ENCODE results near the gene FANK1.

The FANK1 gene

GRCh38 chr10:126006906-126007305 lies 110.5 kb downstream of the FANK1 start:
- no peak overlapping the region for H3K27ac ChIP-seq (ENCODE audit: low read depth, low read length)
- H3K4ac ChIP-seq (ENCODE audit: low read depth, low read length) = no peak overlapping the region
- H2BK12ac ChIP-seq (ENCODE audit: low read length) = no peak overlapping the region
- no peak overlapping the region for H3K18ac ChIP-seq (ENCODE audit: low read length)
- no peak overlapping the region for H3K4me2 ChIP-seq (ENCODE audit: low read length)
- H3K9me3 ChIP-seq (ENCODE audit: insufficient read depth, low read depth, low read length) = no peaks in the 10 kb centered on the region
- no peak overlapping the region for H2AK5ac ChIP-seq (ENCODE audit: low read length)
- no peaks in the 10 kb centered on the region for H3K79me1 ChIP-seq (ENCODE audit: low read length)
- no peak overlapping the region for H2AFZ ChIP-seq (ENCODE audit: insufficient read depth, low read length, poor library complexity)
- no CpG with 5 or more reads among the region's 2 CpGs for WGBS (ENCODE audit: extremely low coverage, insufficient coverage, insufficient read length)
- H3K4me3 ChIP-seq (ENCODE audit: low read depth, low read length) = no peak overlapping the region
- no peak overlapping the region for H4K8ac ChIP-seq (ENCODE audit: low read depth, low read length)
- H3K9ac ChIP-seq (ENCODE audit: low read length) = no peak overlapping the region
- H3K23ac ChIP-seq (ENCODE audit: low read length) = no peak overlapping the region
- H2BK120ac ChIP-seq (ENCODE audit: insufficient read depth, low read length, poor library complexity) = no peak overlapping the region
- no peaks in the 10 kb centered on the region for H3K4me1 ChIP-seq (ENCODE audit: control insufficient read depth in 1 of 2, insufficient read depth in 2 of 2, low read length in 2 of 2)
- H3K36me3 ChIP-seq (ENCODE audit: control insufficient read depth in 1 of 2, insufficient read depth in 2 of 2, low read length in 2 of 2) = peaks cover 2 to 3% of the 10 kb centered on the region in 2 experiments
- no peak overlapping the region for H3K14ac ChIP-seq (ENCODE audit: low read length)
- H3K27me3 ChIP-seq (ENCODE audit: insufficient read depth, low read length) = no peaks in the 10 kb centered on the region
- DNase-seq = no peak
- no peak overlapping the region for H4K12ac ChIP-seq (ENCODE audit: low read depth, low read length)
- no peak overlapping the region for H4K91ac ChIP-seq (ENCODE audit: low read depth, low read length)
- no peaks in the 10 kb centered on the region for H3K79me2 ChIP-seq (ENCODE audit: control insufficient read depth, insufficient read depth, low read length, poor library complexity)
- no peak overlapping the region for H2BK5ac ChIP-seq (ENCODE audit: low read depth, low read length, poor library complexity)

GRCh38 chr10:126009650-126010049 lies 113.3 kb downstream of the FANK1 start:
- Histone ChIP-seq H3K27me3 (ENCODE audit: insufficient read depth, low read length) (no peaks in the 10 kb centered on the region), H3K9ac (ENCODE audit: low read length) (no peak overlapping the region), H3K79me1 (ENCODE audit: low read length) (no peaks in the 10 kb centered on the region), H4K8ac (ENCODE audit: low read depth, low read length) (no peak overlapping the region), H3K18ac (ENCODE audit: low read length) (no peak overlapping the region), H3K4me2 (ENCODE audit: low read length) (no peak overlapping the region), H4K12ac (ENCODE audit: low read depth, low read length) (no peak overlapping the region), H3K4ac (ENCODE audit: low read depth, low read length) (no peak overlapping the region), H2BK5ac (ENCODE audit: low read depth, low read length, poor library complexity) (no peak overlapping the region), H3K4me3 (ENCODE audit: low read depth, low read length) (no peak overlapping the region), H3K27ac (ENCODE audit: low read depth, low read length) (no peak overlapping the region), H3K4me1 (ENCODE audit: control insufficient read depth in 1 of 2, insufficient read depth in 2 of 2, low read length in 2 of 2) (peaks cover 0 to 8% of the 10 kb centered on the region in 2 experiments), H2AFZ (ENCODE audit: insufficient read depth, low read length, poor library complexity) (no peak overlapping the region), H3K9me3 (ENCODE audit: insufficient read depth, low read depth, low read length) (no peaks in the 10 kb centered on the region), H4K91ac (ENCODE audit: low read depth, low read length) (no peak overlapping the region), H3K79me2 (ENCODE audit: control insufficient read depth, insufficient read depth, low read length, poor library complexity) (no peaks in the 10 kb centered on the region), H2AK5ac (ENCODE audit: low read length) (no peak overlapping the region), H2BK12ac (ENCODE audit: low read length) (no peak overlapping the region), H3K14ac (ENCODE audit: low read length) (no peak overlapping the region), H3K36me3 (ENCODE audit: control insufficient read depth in 1 of 2, insufficient read depth in 2 of 2, low read length in 2 of 2) (peaks cover 2 to 3% of the 10 kb centered on the region in 2 experiments), H3K23ac (ENCODE audit: low read length) (no peak overlapping the region), H2BK120ac (ENCODE audit: insufficient read depth, low read length, poor library complexity) (no peak overlapping the region)
- DNase-seq = no peak
- no CpG with 5 or more reads among the region's 7 CpGs for WGBS (ENCODE audit: extremely low coverage, insufficient coverage, insufficient read length)

GRCh38 chr10:126011995-126012394 lies 115.6 kb downstream of the FANK1 start:
- no peak for DNase-seq
- WGBS (ENCODE audit: extremely low coverage, insufficient coverage, insufficient read length) = no CpG with 5 or more reads among the region's 5 CpGs

GRCh38 chr10:126012485-126012884 lies 116.1 kb downstream of the FANK1 start:
- peaks cover 2 to 3% of the 10 kb centered on the region in 2 experiments for H3K36me3 ChIP-seq (ENCODE audit: control insufficient read depth in 1 of 2, insufficient read depth in 2 of 2, low read length in 2 of 2)
- H2AK5ac ChIP-seq (ENCODE audit: low read length) = no peak overlapping the region
- no peak overlapping the region for H3K9ac ChIP-seq (ENCODE audit: low read length)
- H3K79me1 ChIP-seq (ENCODE audit: low read length) = no peaks in the 10 kb centered on the region
- H2BK5ac ChIP-seq (ENCODE audit: low read depth, low read length, poor library complexity) = no peak overlapping the region
- no peak overlapping the region for H2BK12ac ChIP-seq (ENCODE audit: low read length)
- H3K18ac ChIP-seq (ENCODE audit: low read length) = no peak overlapping the region
- no peak overlapping the region for H3K4me2 ChIP-seq (ENCODE audit: low read length)
- no peak overlapping the region for H4K91ac ChIP-seq (ENCODE audit: low read depth, low read length)
- no peak overlapping the region for H3K4me3 ChIP-seq (ENCODE audit: low read depth, low read length)
- no peaks in the 10 kb centered on the region for H3K79me2 ChIP-seq (ENCODE audit: control insufficient read depth, insufficient read depth, low read length, poor library complexity)
- no peak overlapping the region for H3K23ac ChIP-seq (ENCODE audit: low read length)
- H3K14ac ChIP-seq (ENCODE audit: low read length) = no peak overlapping the region
- no peak for DNase-seq
- H4K8ac ChIP-seq (ENCODE audit: low read depth, low read length) = no peak overlapping the region
- no peaks in the 10 kb centered on the region for H3K9me3 ChIP-seq (ENCODE audit: insufficient read depth, low read depth, low read length)
- H2AFZ ChIP-seq (ENCODE audit: insufficient read depth, low read length, poor library complexity) = no peak overlapping the region
- no peaks in the 10 kb centered on the region for H3K27me3 ChIP-seq (ENCODE audit: insufficient read depth, low read length)
- no peak overlapping the region for H3K27ac ChIP-seq (ENCODE audit: low read depth, low read length)
- H3K4ac ChIP-seq (ENCODE audit: low read depth, low read length) = no peak overlapping the region
- H3K4me1 ChIP-seq (ENCODE audit: control insufficient read depth in 1 of 2, insufficient read depth in 2 of 2, low read length in 2 of 2) = peaks cover 0 to 8% of the 10 kb centered on the region in 2 experiments
- no peak overlapping the region for H2BK120ac ChIP-seq (ENCODE audit: insufficient read depth, low read length, poor library complexity)
- no peak overlapping the region for H4K12ac ChIP-seq (ENCODE audit: low read depth, low read length)
- WGBS (ENCODE audit: extremely low coverage, insufficient coverage, insufficient read length) = no CpG with 5 or more reads among the region's 2 CpGs

More at GRCh38 chr10:126011995-126012394, 115.6 kb downstream of the FANK1 start:
- Histone ChIP-seq H2BK5ac (ENCODE audit: low read depth, low read length, poor library complexity) (no peak overlapping the region), H2BK120ac (ENCODE audit: insufficient read depth, low read length, poor library complexity) (no peak overlapping the region), H2BK12ac (ENCODE audit: low read length) (no peak overlapping the region), H3K23ac (ENCODE audit: low read length) (no peak overlapping the region), H4K91ac (ENCODE audit: low read depth, low read length) (no peak overlapping the region), H3K79me2 (ENCODE audit: control insufficient read depth, insufficient read depth, low read length, poor library complexity) (no peaks in the 10 kb centered on the region), H3K18ac (ENCODE audit: low read length) (no peak overlapping the region), H3K14ac (ENCODE audit: low read length) (no peak overlapping the region), H3K27ac (ENCODE audit: low read depth, low read length) (no peak overlapping the region), H3K36me3 (ENCODE audit: control insufficient read depth in 1 of 2, insufficient read depth in 2 of 2, low read length in 2 of 2) (peaks cover 2 to 3% of the 10 kb centered on the region in 2 experiments), H4K8ac (ENCODE audit: low read depth, low read length) (no peak overlapping the region), H3K4me2 (ENCODE audit: low read length) (no peak overlapping the region), H3K4me3 (ENCODE audit: low read depth, low read length) (no peak overlapping the region), H3K27me3 (ENCODE audit: insufficient read depth, low read length) (no peaks in the 10 kb centered on the region), H3K4ac (ENCODE audit: low read depth, low read length) (no peak overlapping the region), H3K4me1 (ENCODE audit: control insufficient read depth in 1 of 2, insufficient read depth in 2 of 2, low read length in 2 of 2) (peaks cover 0 to 8% of the 10 kb centered on the region in 2 experiments), H3K79me1 (ENCODE audit: low read length) (no peaks in the 10 kb centered on the region), H4K12ac (ENCODE audit: low read depth, low read length) (no peak overlapping the region), H3K9ac (ENCODE audit: low read length) (no peak overlapping the region), H3K9me3 (ENCODE audit: insufficient read depth, low read depth, low read length) (no peaks in the 10 kb centered on the region), H2AFZ (ENCODE audit: insufficient read depth, low read length, poor library complexity) (no peak overlapping the region), H2AK5ac (ENCODE audit: low read length) (no peak overlapping the region)

Measured in trophoblast cell (in vitro differentiated cells and primary cell).